Tibial nerve (tissue), 3 donors: ENCODE data around the gene NUSAP1.

Experiments
- CTCF ChIP-seq, 5 experiments: fragments of 200-600 bp in 3 of 5; fragments of 450-650 bp in 2 of 5; sonication (generic) in 3 of 5; IDR thresholded peaks; one replicate each; pipeline ENCODE4 v1.5.1; 2016 to 2019; ENCODE audit warnings: antibody characterized with exemption in 5 of 5, mild to moderate bottlenecking in 3 of 5, moderate library complexity in 2 of 5
- POLR2A ChIP-seq, 2 donors: fragments of 450-650 bp; IDR thresholded peaks; one replicate each; pipeline ENCODE4 v1.6.1; 2017; ENCODE audit warnings: antibody characterized with exemption in 2 of 2, mild to moderate bottlenecking in 2 of 2, moderate library complexity in 2 of 2

- no peak for TF ChIP-seq CTCF (IDR thresholded peaks at IDR 0.05)
- no peak for TF ChIP-seq POLR2A (IDR thresholded peaks at IDR 0.05)
These were observed 96.6 kb downstream of the NUSAP1 start for GRCh38 chr15:41429003-41429890.
